Mesodermal cell (in vitro differentiated cells): ENCODE results near the gene MAGI3.

Experiments
- H3K27ac ChIP-seq: 2 replicates; pipeline ENCODE4 v1.7.0; 2013; ENCODE audit warnings: mild to moderate bottlenecking, low read depth, low read length, moderate library complexity; ENCODE audit not compliant: severe bottlenecking
- H3K36me3 ChIP-seq: 2 replicates; pipeline ENCODE4 v1.7.1; 2013; ENCODE audit warnings: mild to moderate bottlenecking, low read length, moderate library complexity; ENCODE audit not compliant: control insufficient read depth, insufficient read depth
- H3K4me1 ChIP-seq: one replicate; pipeline ENCODE4 v1.7.1; 2013; ENCODE audit warnings: mild to moderate bottlenecking, low read length; ENCODE audit not compliant: insufficient read depth, control insufficient read depth, poor library complexity, severe bottlenecking
- H3K4me3 ChIP-seq: 2 replicates; pipeline ENCODE4 v1.7.0; 2013; ENCODE audit warnings: low read length, control low read depth, mild to moderate bottlenecking; ENCODE audit not compliant: insufficient read depth, poor library complexity, severe bottlenecking; ENCODE audit errors: extremely low read depth
- H3K9me3 ChIP-seq: 2 replicates; pipeline ENCODE4 v1.7.1; 2013; ENCODE audit warnings: mild to moderate bottlenecking, low read length, moderate library complexity; ENCODE audit not compliant: control insufficient read depth
- WGBS, 2 experiments: methylation state at CpG; one replicate each; pipeline ENCODE4 v1.1.5; 2013; ENCODE audit warnings: missing lambda C conversion rate in 2 of 2; ENCODE audit not compliant: insufficient coverage in 2 of 2; 5-methylcytosine and 5-hydroxymethylcytosine counted together

Gene MAGI3

DNA sequence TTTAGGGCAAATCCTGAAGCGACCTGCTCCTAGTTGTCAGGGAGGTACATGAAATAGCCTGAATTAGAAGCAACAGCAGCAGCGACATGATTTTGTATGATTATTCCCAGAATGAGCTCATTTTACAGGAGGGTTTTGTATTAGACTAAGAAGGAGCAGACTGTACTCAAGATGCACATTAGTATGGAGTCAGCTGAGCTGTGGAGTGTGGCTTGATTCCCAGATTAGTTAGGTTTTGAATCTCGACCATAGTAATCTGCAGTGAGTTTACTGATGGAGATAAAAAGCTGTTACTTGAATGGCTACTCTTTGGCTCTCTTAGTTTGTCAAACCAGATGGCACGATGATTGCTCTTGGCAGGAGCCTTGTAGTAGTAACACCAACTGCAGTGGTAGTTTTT, 225.8 kb downstream of the MAGI3 start:
- WGBS, 2 experiments, result 90 to 91% methylated on average over 3 to 4 of the region's 4 CpGs
- Histone ChIP-seq H3K36me3 (peaks cover 3% of the 10 kb centered on the region), H3K9me3 (no peaks in the 10 kb centered on the region), H3K4me1 (no peaks in the 10 kb centered on the region), H3K27ac (no peak overlapping the region), H3K4me3 (no peak overlapping the region)

DNA sequence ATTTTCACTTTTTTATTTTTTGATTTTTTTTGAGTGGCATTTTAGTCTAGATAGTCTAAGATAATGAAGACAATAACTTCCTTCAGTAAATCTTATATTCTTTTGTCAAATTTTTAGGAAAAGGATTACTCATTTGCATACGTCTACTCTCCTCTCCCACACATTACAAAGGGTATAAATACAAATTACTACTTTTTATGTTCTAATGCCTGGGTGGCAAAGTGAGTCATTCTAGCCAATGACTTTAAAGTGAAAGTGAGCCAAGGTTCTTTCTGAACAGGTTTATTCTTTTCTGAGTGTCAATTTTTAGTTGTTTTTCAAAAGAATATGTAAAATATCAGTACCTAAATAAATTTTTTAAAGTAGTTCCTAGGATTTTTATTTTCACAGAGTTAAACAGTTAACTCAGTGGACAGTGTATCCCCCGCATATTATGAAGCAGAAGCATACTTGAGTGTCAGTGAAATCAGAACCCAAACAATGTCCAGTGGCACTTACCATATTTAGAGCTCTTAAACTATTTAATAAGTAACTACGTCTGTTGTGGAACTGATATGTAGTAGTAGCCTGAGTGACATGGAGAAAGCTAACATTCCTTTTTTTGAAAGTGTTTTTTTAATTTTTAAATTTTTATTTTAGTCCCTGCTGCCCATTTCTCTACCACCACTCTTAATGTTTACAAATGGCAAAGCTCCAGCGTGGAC, 227.3 kb downstream of the MAGI3 start:
- peaks cover 3% of the 10 kb centered on the region for H3K36me3 ChIP-seq
- no peak overlapping the region for H3K4me3 ChIP-seq
- no peaks in the 10 kb centered on the region for H3K4me1 ChIP-seq
- no peak overlapping the region for H3K27ac ChIP-seq
- WGBS, 2 experiments, result 100% methylated on average over 1 of the region's 4 CpGs; no CpG with 5 or more reads in 1 of the 2 experiments
- H3K9me3 ChIP-seq, result no peaks in the 10 kb centered on the region

DNA sequence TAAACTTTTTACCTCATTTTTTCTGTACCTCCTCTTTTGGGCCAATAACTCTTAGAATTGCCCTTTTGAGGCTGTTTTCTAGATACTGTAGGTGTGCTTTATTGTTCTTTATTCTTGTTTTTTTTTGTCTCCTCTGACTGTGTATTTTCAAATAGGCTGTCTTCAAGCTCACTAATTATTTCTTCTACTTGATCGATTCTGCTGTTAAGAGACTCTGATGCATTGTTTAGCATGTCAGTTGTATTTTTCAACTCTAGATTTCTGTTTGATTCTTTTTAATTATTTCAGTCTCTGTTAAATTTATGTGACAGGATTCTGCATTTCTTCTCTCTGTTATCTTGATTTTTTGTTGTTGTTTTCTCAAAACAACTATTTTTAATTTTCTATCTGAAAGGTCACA, 238.7 kb downstream of the MAGI3 start:
- no peaks in the 10 kb centered on the region for H3K9me3 ChIP-seq
- peaks cover 1% of the 10 kb centered on the region for H3K36me3 ChIP-seq
- no peaks in the 10 kb centered on the region for H3K4me1 ChIP-seq
- no peak overlapping the region for H3K27ac ChIP-seq
- H3K4me3 ChIP-seq, result no peak overlapping the region
- no CpG with 5 or more reads among the region's 1 CpG for WGBS, 2 experiments

DNA sequence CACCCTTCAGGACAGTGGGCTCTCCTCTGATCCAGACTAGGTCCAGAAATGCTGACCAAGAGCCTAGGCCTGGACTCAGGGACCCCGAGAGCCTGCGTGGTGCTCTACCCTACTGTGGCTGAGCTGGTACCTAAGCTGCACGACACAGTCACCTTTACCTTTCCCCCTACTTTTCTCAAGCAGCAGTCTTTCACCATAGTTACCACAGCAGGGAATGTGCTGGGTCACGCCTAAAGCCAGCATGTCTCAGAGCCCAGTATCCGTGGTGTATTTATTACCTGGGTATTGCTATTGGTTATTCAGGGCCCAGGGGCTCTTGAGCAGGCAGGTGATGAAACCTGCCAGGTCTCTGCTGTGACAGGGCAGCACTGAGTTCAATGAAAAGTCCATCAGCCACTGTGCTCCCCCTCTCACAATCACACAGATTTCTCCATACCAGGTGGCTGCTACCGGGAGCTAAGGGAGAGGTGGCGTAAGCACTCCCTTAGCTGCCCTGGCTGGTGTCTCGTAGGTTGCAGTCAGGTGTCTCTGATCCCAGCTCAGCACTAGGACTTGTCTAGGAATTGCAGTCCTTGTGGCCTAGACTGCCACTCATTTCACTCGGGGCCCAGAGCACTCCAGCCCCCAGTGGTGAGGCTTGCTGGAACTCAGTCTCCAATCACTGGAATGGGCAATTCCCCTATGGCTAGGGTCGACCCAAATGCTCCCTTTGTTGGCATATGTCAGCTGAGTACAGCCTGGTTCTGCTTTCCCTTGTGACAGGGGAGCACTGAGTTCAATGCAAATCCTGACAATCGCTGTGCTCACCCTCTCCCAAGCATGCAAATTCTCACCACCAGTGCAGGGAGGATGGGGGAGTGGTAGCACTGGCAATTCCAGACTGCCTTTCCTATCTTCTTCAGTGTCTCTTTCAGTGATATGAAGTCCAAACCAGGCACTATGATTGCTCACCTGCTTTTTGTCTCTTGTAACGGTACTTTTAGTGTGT, 240.3 kb downstream of the MAGI3 start:
- H3K36me3 ChIP-seq, result no peaks in the 10 kb centered on the region
- H3K4me1 ChIP-seq, result no peaks in the 10 kb centered on the region
- no peak overlapping the region for H3K4me3 ChIP-seq
- no peak overlapping the region for H3K27ac ChIP-seq
- 82 to 93% methylated on average over 8 of the region's 12 CpGs for WGBS, 2 experiments
- H3K9me3 ChIP-seq, result no peaks in the 10 kb centered on the region

DNA sequence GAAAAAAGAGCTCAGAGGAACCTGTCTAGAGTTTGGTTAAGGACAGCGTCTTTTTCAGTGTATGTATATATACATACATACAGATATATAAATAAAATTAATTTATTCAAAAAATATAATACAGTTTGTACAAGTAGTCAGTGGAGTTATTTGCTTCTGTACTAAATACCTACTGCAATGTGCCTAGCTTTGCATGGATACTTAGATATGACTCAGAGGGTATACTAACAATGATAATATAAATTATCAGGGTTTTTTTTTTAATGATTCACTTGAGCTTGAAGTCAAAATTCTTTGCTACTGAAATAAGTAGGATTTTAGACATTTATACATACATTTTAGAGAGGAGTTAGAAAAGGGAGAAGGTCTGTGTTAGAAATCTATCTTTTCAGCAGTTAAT, 251.1 kb downstream of the MAGI3 start:
- Histone ChIP-seq H3K4me3 (no peak overlapping the region), H3K27ac (no peak overlapping the region), H3K9me3 (peaks cover 3% of the 10 kb centered on the region), H3K4me1 (no peaks in the 10 kb centered on the region), H3K36me3 (no peaks in the 10 kb centered on the region)
- no CpG with 5 or more reads among the region's 1 CpG for WGBS, 2 experiments

DNA sequence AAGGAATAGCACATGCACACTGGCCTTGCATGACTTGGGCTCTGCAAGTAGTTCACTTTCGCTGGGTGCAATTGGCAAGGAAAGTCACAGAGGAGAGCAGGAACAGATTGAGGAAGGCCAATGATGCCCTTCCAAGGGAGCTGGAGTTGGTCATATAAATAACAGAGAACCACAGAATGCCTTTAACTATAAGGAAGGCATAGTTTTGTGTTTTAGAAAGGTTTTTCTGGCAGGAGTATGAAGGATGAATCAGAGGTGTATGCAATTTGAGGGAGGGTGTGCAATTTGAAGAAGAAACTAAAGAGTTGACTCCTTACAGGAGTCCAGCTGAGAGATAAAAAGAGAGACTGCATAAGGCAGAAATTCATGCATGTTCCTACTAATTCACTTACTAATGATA, 256.8 kb downstream of the MAGI3 start:
- 100% methylated on average over 1 of the region's 1 CpG for WGBS, 2 experiments
- Histone ChIP-seq H3K9me3 (no peaks in the 10 kb centered on the region), H3K36me3 (peaks cover 7% of the 10 kb centered on the region), H3K4me1 (no peaks in the 10 kb centered on the region), H3K27ac (no peak overlapping the region), H3K4me3 (no peak overlapping the region)

DNA sequence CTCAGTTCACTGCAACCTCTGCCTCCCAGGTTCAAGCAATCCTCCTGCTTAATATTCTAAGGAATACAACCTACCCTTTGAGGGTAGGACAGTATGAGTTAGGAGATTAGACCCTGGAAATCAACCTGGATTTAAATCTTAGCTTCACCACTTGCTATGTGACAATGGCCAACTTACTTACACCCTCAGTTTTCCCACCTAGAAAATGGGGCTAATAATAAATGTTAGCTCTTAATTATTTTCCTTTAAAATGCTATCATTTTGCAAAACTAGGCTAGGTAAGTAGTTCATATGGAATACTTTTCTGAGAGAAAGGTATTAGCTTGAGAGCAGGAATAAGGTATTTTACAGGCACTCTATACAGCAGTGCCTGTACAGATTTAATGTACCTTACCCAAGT, 258.2 kb downstream of the MAGI3 start:
- Histone ChIP-seq H3K36me3 (peaks cover 7% of the 10 kb centered on the region), H3K9me3 (no peaks in the 10 kb centered on the region), H3K4me3 (no peak overlapping the region), H3K27ac (no peak overlapping the region), H3K4me1 (no peaks in the 10 kb centered on the region)

DNA sequence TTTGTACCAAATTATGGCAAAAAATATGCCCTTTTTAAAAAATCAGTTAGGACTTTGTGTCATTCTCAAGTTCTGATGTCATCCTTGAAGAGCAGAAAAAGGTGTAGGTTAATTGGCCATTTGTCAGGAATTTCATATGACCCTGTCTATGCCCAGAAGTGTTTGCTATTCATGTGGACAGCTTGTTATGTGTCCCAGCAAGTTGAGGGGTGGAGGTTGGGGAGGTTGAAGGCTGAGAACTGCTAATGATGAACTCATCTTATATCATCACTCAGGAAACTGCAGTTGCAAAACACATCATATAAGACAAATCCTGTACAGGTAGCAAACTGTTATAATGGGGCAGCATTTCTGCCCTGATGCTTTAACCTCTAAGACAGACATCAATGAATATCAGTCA, 262.5 kb downstream of the MAGI3 start:
- Histone ChIP-seq H3K27ac (no peak overlapping the region), H3K9me3 (no peaks in the 10 kb centered on the region), H3K4me1 (no peaks in the 10 kb centered on the region), H3K36me3 (peaks cover 7% of the 10 kb centered on the region), H3K4me3 (no peak overlapping the region)

DNA sequence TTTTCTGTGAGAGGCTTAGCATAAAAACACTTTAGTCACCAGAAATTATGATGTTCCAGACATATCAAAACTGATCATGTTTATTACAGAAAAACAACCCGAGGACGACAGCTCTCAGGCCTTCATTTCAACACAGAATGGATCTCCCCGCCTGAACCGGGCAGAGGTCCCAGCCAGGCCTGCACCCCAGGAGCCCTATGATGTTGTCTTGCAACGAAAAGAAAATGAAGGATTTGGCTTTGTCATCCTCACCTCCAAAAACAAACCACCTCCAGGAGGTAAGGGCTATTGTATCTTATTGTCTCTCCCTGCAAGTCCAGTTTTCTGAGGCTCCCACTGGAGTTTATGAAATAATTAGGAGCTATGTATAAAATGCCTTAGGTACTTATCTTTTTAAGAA, 263.4 kb downstream of the MAGI3 start:
- H3K27ac ChIP-seq, result no peak overlapping the region
- no peaks in the 10 kb centered on the region for H3K4me1 ChIP-seq
- WGBS, 2 experiments, result 60 to 70% methylated on average over 2 of the region's 5 CpGs

DNA sequence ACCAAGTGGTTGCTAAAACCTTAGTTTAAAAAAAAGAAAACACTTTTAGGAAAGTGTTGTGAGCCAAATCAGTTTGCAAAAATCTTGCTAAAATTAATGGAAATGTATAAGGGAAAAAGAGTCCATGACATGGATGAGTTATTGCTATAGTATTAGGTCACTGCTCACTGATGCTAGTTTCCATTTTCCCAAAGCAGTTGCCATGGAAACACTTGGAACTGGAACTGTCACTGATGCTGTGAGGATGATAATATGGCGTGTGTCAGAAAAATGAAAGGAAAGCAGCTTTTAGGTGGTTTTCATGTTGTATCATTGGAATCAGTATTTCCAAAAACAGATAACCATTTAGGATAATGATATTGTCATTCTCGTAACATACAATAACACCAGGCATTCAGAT, 264.6 kb downstream of the MAGI3 start:
- Histone ChIP-seq H3K4me1 (no peaks in the 10 kb centered on the region), H3K4me3 (no peak overlapping the region), H3K36me3 (peaks cover 7% of the 10 kb centered on the region), H3K27ac (no peak overlapping the region), H3K9me3 (no peaks in the 10 kb centered on the region)
- WGBS, 2 experiments, result 80 to 100% methylated on average over 1 of the region's 2 CpGs

More for the DNA sequence above, 263.4 kb downstream of the MAGI3 start:
- Histone ChIP-seq H3K4me3 (no peak overlapping the region), H3K36me3 (peaks cover 7% of the 10 kb centered on the region), H3K9me3 (no peaks in the 10 kb centered on the region)

DNA sequence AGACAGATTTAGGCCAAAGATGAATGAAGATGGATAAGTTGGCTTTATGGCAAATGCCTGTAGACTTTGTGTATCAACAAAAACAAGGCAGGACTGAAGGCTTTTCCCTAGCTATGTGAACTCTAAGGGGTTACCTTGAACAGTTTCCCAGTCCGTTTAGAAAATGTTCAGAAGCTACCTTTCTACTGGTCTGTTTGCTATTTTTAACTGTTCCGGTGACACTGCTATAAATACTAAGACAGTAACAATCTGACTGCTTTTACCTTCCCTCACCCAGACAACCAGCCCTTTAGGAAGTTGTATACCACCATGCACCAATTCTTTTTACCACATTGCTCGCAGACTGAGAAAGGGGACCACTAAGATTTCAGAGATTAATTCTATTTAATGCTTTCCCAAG, 266.8 kb downstream of the MAGI3 start:
- no peaks in the 10 kb centered on the region for H3K36me3 ChIP-seq
- H3K4me1 ChIP-seq, result no peaks in the 10 kb centered on the region
- no peaks in the 10 kb centered on the region for H3K9me3 ChIP-seq
- H3K4me3 ChIP-seq, result no peak overlapping the region
- H3K27ac ChIP-seq, result no peak overlapping the region
- 82 to 97% methylated on average over 2 to 3 of the region's 3 CpGs for WGBS, 2 experiments
